Right renal pelvis (tissue), 4 donors: ENCODE data around the gene HOXD3. TPM values are rescaled to one million over a fixed set of nuclear protein-coding genes. Genes with fewer than 3 reads are reported as not detected.
A peak's percentile ranks its signal among the peaks of the same experiment; 100 is the strongest.

Experiments used
- DNase-seq, 4 donors: peaks; one replicate each; pipeline ENCODE4 v3.0.0-alpha.2; 2013; ENCODE audit warnings: low read depth in 4 of 4, low spot score in 3 of 4, missing footprints in 1 of 4
- polyA plus RNA-seq, 4 donors: library from polyadenylated mRNA; unstranded; fragments of 120-200 nt; gene quantifications; one replicate each; pipeline ENCODE4 v1.2.1, GENCODE V29; 2013; ENCODE audit not compliant: insufficient read length in 4 of 4

The HOXD3 gene
- polyA plus RNA-seq, 4 donors, result 25.2 to 30.0 (median 26.8) TPM

- no peak for DNase-seq
Observed at GRCh38 chr2:176148751-176149421, 8.2 kb upstream of the HOXD3 start.

GRCh38 chr2:176149481-176149938, 7.6 kb upstream of the HOXD3 start:
- DNase-seq, result no peak

- no peak for DNase-seq
Observed at GRCh38 chr2:176149939-176150583, 7.0 kb upstream of the HOXD3 start.

GRCh38 chr2:176150584-176151441, 6.3 kb upstream of the HOXD3 start:
- no peak for DNase-seq

- no peak for DNase-seq
Observed at GRCh38 chr2:176151442-176152287, 5.4 kb upstream of the HOXD3 start, which contains the start of gene HOXD4. Gene HOXD4 (plus strand): TSS chr2:176151550. CDS start chr2:176151634, 84 bp downstream.

GRCh38 chr2:176152350-176153181, 4.5 kb upstream of the HOXD3 start:
- DNase-seq, result no peak

GRCh38 chr2:176154576-176155252, 2.4 kb upstream of the HOXD3 start:
- no peak for DNase-seq

- no peak for DNase-seq
Observed at GRCh38 chr2:176155356-176156044, 1.6 kb upstream of the HOXD3 start.

GRCh38 chr2:176156301-176156806, 753 bp upstream of the HOXD3 start:
- no peak for DNase-seq

- peak in 1 of 4 donors; percentile 58 for DNase-seq
Observed at GRCh38 chr2:176157499-176158185, 535 bp downstream of the HOXD3 start.

- peak in 1 of 4 donors; percentile 28 for DNase-seq
Observed at GRCh38 chr2:176158186-176158591, 1.1 kb downstream of the HOXD3 start.

- peak in 1 of 4 donors; percentile 58 for DNase-seq
Observed at GRCh38 chr2:176158855-176159662, 2.0 kb downstream of the HOXD3 start.

- DNase-seq, result no peak
Observed at GRCh38 chr2:176159663-176160250, 2.6 kb downstream of the HOXD3 start.

- DNase-seq, result peak in 1 of 4 donors; percentile 68
Observed at GRCh38 chr2:176160251-176160985, 3.3 kb downstream of the HOXD3 start.
